ENCODE measurements around the gene AHDC1. TPM values are rescaled to one million over a fixed set of nuclear protein-coding genes. Genes with fewer than 3 reads are reported as not detected.

The AHDC1 gene
- total and polyA plus RNA-seq, 9 of the 15 experiments (the other 6 are each of a cell fraction or from before 2014, with no cell fraction given): 0.21 to 36.4 (median 4.7) TPM

DNA sequence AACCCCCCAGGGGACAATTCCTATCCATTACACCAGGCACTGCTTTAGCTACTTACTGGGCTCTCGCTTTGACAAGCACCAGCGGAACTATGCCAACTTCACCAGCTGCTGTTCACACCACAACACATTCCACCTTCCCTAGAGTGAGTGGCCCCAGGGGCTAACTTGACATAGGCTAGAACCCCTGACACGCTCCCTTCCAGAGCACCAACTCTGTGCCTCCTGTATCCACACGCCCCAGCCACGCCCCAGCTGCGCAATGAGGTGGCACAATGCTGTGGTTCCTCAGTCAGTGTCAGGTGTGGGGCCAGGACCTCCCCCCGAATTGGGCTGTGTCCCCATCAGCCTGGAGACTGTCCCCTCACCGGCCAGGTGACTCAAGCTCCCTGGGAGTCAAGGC lies 42.7 kb upstream of the AHDC1 start (continued):
- TF ChIP-seq, protein P1, sequence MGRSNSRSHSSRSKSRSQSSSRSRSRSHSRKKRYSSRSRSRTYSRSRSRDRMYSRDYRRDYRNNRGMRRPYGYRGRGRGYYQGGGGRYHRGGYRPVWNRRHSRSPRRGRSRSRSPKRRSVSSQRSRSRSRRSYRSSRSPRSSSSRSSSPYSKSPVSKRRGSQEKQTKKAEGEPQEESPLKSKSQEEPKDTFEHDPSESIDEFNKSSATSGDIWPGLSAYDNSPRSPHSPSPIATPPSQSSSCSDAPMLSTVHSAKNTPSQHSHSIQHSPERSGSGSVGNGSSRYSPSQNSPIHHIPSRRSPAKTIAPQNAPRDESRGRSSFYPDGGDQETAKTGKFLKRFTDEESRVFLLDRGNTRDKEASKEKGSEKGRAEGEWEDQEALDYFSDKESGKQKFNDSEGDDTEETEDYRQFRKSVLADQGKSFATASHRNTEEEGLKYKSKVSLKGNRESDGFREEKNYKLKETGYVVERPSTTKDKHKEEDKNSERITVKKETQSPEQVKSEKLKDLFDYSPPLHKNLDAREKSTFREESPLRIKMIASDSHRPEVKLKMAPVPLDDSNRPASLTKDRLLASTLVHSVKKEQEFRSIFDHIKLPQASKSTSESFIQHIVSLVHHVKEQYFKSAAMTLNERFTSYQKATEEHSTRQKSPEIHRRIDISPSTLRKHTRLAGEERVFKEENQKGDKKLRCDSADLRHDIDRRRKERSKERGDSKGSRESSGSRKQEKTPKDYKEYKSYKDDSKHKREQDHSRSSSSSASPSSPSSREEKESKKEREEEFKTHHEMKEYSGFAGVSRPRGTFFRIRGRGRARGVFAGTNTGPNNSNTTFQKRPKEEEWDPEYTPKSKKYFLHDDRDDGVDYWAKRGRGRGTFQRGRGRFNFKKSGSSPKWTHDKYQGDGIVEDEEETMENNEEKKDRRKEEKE (IDR thresholded peaks at IDR 0.05; ENCODE audit: borderline replicate concordance in 1 of 2, control insufficient read depth in 1 of 2, low read depth in 2 of 2, low read length in 1 of 2): no peak
- TF ChIP-seq TCFL5 (CRISPR knock-in tag; conservative IDR thresholded peaks at IDR 0.05) (no peak), HIVEP1 (CRISPR knock-in tag; IDR thresholded peaks at IDR 0.05) (no peak), ELF4 (CRISPR knock-in tag; IDR thresholded peaks at IDR 0.05) (no peak), YY1 (IDR thresholded peaks at IDR 0.05; ENCODE audit: borderline replicate concordance in 1 of 3, control insufficient read depth in 1 of 3, extremely low read depth in 1 of 3, insufficient read depth in 3 of 3, insufficient read length in 1 of 3, insufficient replicate concordance in 2 of 3, low read depth in 1 of 3, low read length in 2 of 3) (no peak), ZNF311 (CRISPR knock-in tag; IDR thresholded peaks at IDR 0.05) (no peak)
- TF ChIP-seq, protein P2, sequence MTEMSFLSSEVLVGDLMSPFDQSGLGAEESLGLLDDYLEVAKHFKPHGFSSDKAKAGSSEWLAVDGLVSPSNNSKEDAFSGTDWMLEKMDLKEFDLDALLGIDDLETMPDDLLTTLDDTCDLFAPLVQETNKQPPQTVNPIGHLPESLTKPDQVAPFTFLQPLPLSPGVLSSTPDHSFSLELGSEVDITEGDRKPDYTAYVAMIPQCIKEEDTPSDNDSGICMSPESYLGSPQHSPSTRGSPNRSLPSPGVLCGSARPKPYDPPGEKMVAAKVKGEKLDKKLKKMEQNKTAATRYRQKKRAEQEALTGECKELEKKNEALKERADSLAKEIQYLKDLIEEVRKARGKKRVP (CRISPR knock-in tag; IDR thresholded peaks at IDR 0.05): no peak
- TF ChIP-seq, protein P3, sequence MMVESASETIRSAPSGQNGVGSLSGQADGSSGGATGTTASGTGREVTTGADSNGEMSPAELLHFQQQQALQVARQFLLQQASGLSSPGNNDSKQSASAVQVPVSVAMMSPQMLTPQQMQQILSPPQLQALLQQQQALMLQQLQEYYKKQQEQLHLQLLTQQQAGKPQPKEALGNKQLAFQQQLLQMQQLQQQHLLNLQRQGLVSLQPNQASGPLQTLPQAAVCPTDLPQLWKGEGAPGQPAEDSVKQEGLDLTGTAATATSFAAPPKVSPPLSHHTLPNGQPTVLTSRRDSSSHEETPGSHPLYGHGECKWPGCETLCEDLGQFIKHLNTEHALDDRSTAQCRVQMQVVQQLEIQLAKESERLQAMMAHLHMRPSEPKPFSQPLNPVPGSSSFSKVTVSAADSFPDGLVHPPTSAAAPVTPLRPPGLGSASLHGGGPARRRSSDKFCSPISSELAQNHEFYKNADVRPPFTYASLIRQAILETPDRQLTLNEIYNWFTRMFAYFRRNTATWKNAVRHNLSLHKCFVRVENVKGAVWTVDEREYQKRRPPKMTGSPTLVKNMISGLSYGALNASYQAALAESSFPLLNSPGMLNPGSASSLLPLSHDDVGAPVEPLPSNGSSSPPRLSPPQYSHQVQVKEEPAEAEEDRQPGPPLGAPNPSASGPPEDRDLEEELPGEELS (CRISPR knock-in tag; IDR thresholded peaks at IDR 0.05; ENCODE audit: borderline replicate concordance): no peak

Measured in K562 (cell line).